NB4 (cell line): ENCODE results near the gene TMEFF1.
A peak's percentile ranks its signal among the peaks of the same experiment; 100 is the strongest.

Experiments
- DNase-seq: peaks from one replicate; pipeline ENCODE4 v3.0.0; 2010; ENCODE audit warnings: low read depth
- H3K4me3 ChIP-seq: one replicate; pipeline ENCODE4 v1.5.1; 2011; ENCODE audit warnings: mild to moderate bottlenecking, low read depth, low read length, moderate library complexity
- CTCF ChIP-seq: IDR thresholded peaks from one replicate; pipeline ENCODE4 v1.5.1; 2012; ENCODE audit warnings: low read depth, low read length
- MAX ChIP-seq: IDR thresholded peaks from 2 replicates; pipeline ENCODE4 v1.6.1; 2011; ENCODE audit warnings: low read depth, low read length
- MYC ChIP-seq: IDR thresholded peaks from 2 replicates; pipeline ENCODE4 v1.6.1; 2011; ENCODE audit warnings: low read depth, low read length
- POLR2A ChIP-seq: IDR thresholded peaks from 2 replicates; pipeline ENCODE4 v1.6.1; 2011; ENCODE audit warnings: mild to moderate bottlenecking; ENCODE audit not compliant: insufficient read length; ENCODE audit errors: extremely low read depth

Gene TMEFF1

GRCh38 chr9:100466829-100467221, 6.1 kb upstream of the TMEFF1 start:
- no peak for DNase-seq
- TF ChIP-seq POLR2A = no peak
- no peak overlapping the region for H3K4me3 ChIP-seq

- no peak for DNase-seq
- no peak for TF ChIP-seq MAX
- no peak for TF ChIP-seq POLR2A
- no peak for TF ChIP-seq CTCF
- TF ChIP-seq MYC = no peak
- H3K4me3 ChIP-seq = no peak overlapping the region
Observed at GRCh38 chr9:100468041-100468440, 4.9 kb upstream of the TMEFF1 start.

GRCh38 chr9:100472268-100472667, 681 bp upstream of the TMEFF1 start:
- peak; percentile 23 for DNase-seq
- H3K4me3 ChIP-seq = no peak overlapping the region
- TF ChIP-seq MYC (no peak), MAX (no peak), POLR2A (no peak), CTCF (no peak)

DNA sequence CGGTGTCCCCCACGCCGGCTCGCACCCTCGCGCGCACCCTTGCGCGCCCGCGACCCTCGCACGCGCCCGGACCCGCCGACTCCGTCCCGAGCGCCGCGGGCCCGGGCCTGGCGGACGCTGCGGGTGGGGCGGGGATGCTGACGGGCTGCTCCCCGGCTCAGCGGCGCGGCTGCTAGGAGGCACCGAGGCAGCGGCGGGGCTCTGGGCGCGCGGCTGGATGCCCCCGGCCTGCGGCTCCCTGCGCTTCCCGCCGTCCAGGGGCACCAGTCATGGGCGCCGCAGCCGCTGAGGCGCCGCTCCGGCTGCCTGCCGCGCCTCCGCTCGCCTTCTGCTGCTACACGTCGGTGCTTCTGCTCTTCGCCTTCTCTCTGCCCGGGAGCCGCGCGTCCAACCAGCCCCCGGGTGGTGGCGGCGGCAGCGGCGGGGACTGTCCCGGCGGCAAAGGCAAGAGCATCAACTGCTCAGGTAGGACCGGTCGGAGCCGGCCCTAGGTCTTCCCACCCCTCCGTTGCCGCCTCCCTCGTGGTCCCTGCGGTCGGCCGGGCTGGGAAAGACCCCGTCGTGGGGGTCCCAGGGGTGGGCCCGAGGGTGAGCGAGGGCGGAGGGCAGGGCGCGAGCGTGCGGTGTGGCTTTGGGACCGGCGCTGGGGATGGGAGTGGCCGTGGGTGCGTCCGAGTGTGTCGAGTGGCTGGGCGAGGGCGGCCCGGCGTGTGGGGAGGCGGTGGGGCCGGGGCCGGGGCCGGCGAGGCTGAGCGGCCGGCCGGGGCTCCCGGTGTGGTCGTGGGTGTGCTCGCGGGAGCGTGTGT, 530 bp downstream of the TMEFF1 start:
- DNase-seq = peak; percentile 67
- peak overlapping the region; percentile 16 for H3K4me3 ChIP-seq
- TF ChIP-seq MYC (no peak), POLR2A (no peak), CTCF (no peak), MAX (no peak)

GRCh38 chr9:100474082-100474923, 1.4 kb downstream of the TMEFF1 start:
- no peak overlapping the region for H3K4me3 ChIP-seq
- DNase-seq = no peak
- TF ChIP-seq MAX (no peak), MYC (no peak), CTCF (no peak), POLR2A (no peak)

- TF ChIP-seq MAX (no peak), CTCF (no peak), POLR2A (no peak), MYC (no peak)
- H3K4me3 ChIP-seq = no peak overlapping the region
- no peak for DNase-seq
Observed at GRCh38 chr9:100474924-100475276, 2.0 kb downstream of the TMEFF1 start.
